ENCODE results near the gene MAML2.

Gene MAML2

GRCh38 chr11:96061730-96062129 lies 281.3 kb downstream of the MAML2 start:
- Histone ChIP-seq H3K4me1 (ENCODE audit: control insufficient read depth in 2 of 2, insufficient read depth in 2 of 2, low read length in 2 of 2) (no peaks in the 10 kb centered on the region), H3K27ac (ENCODE audit: low read depth in 2 of 2, low read length in 2 of 2) (no peak overlapping the region), H3K9ac (ENCODE audit: low read depth in 1 of 2, low read length in 2 of 2) (no peak overlapping the region), H3K36me3 (ENCODE audit: control insufficient read depth in 2 of 2, insufficient read depth in 2 of 2, low read length in 2 of 2) (peaks cover 0 to 2% of the 10 kb centered on the region in 2 donors), H3K9me3 (ENCODE audit: control insufficient read depth in 2 of 2, low read length in 2 of 2) (no peaks in the 10 kb centered on the region), H3K4me3 (ENCODE audit: low read length in 2 of 2) (no peak overlapping the region), H3K27me3 (ENCODE audit: control insufficient read depth in 2 of 2, insufficient read depth in 2 of 2, low read length in 2 of 2) (no peaks in the 10 kb centered on the region)

- Histone ChIP-seq H3K36me3 (ENCODE audit: control insufficient read depth in 2 of 2, insufficient read depth in 2 of 2, low read length in 2 of 2) (peaks cover 0 to 2% of the 10 kb centered on the region in 2 donors), H3K4me3 (ENCODE audit: low read length in 2 of 2) (no peak overlapping the region), H3K4me1 (ENCODE audit: control insufficient read depth in 2 of 2, insufficient read depth in 2 of 2, low read length in 2 of 2) (no peaks in the 10 kb centered on the region), H3K27ac (ENCODE audit: low read depth in 2 of 2, low read length in 2 of 2) (no peak overlapping the region), H3K27me3 (ENCODE audit: control insufficient read depth in 2 of 2, insufficient read depth in 2 of 2, low read length in 2 of 2) (no peaks in the 10 kb centered on the region), H3K9ac (ENCODE audit: low read depth in 1 of 2, low read length in 2 of 2) (no peak overlapping the region), H3K9me3 (ENCODE audit: control insufficient read depth in 2 of 2, low read length in 2 of 2) (no peaks in the 10 kb centered on the region)
Observed at GRCh38 chr11:96061069-96061468, 281.9 kb downstream of the MAML2 start.

GRCh38 chr11:96057502-96057901 lies 285.5 kb downstream of the MAML2 start:
- H3K4me1 ChIP-seq (ENCODE audit: control insufficient read depth in 2 of 2, insufficient read depth in 2 of 2, low read length in 2 of 2) = no peaks in the 10 kb centered on the region
- H3K9me3 ChIP-seq (ENCODE audit: control insufficient read depth in 2 of 2, low read length in 2 of 2) = no peaks in the 10 kb centered on the region
- H3K27me3 ChIP-seq (ENCODE audit: control insufficient read depth in 2 of 2, insufficient read depth in 2 of 2, low read length in 2 of 2) = no peaks in the 10 kb centered on the region
- H3K36me3 ChIP-seq (ENCODE audit: control insufficient read depth in 2 of 2, insufficient read depth in 2 of 2, low read length in 2 of 2) = peaks cover 0 to 2% of the 10 kb centered on the region in 2 donors
- no peak overlapping the region for H3K4me3 ChIP-seq (ENCODE audit: low read length in 2 of 2)
- no peak overlapping the region for H3K27ac ChIP-seq (ENCODE audit: low read depth in 2 of 2, low read length in 2 of 2)
- no peak overlapping the region for H3K9ac ChIP-seq (ENCODE audit: low read depth in 1 of 2, low read length in 2 of 2)

GRCh38 chr11:96056576-96056975 lies 286.4 kb downstream of the MAML2 start:
- H3K4me1 ChIP-seq (ENCODE audit: control insufficient read depth in 2 of 2, insufficient read depth in 2 of 2, low read length in 2 of 2) = no peaks in the 10 kb centered on the region
- no peaks in the 10 kb centered on the region for H3K27me3 ChIP-seq (ENCODE audit: control insufficient read depth in 2 of 2, insufficient read depth in 2 of 2, low read length in 2 of 2)
- no peaks in the 10 kb centered on the region for H3K9me3 ChIP-seq (ENCODE audit: control insufficient read depth in 2 of 2, low read length in 2 of 2)
- H3K9ac ChIP-seq (ENCODE audit: low read depth in 1 of 2, low read length in 2 of 2) = no peak overlapping the region
- no peak overlapping the region for H3K27ac ChIP-seq (ENCODE audit: low read depth in 2 of 2, low read length in 2 of 2)
- H3K36me3 ChIP-seq (ENCODE audit: control insufficient read depth in 2 of 2, insufficient read depth in 2 of 2, low read length in 2 of 2) = peaks cover 0 to 2% of the 10 kb centered on the region in 2 donors
- H3K4me3 ChIP-seq (ENCODE audit: low read length in 2 of 2) = no peak overlapping the region

GRCh38 chr11:96055706-96056387 lies 287.1 kb downstream of the MAML2 start:
- H3K9me3 ChIP-seq (ENCODE audit: control insufficient read depth in 2 of 2, low read length in 2 of 2) = no peaks in the 10 kb centered on the region
- H3K4me3 ChIP-seq (ENCODE audit: low read length in 2 of 2) = no peak overlapping the region

GRCh38 chr11:96054870-96055705 lies 287.9 kb downstream of the MAML2 start:
- Histone ChIP-seq H3K4me1 (ENCODE audit: control insufficient read depth in 2 of 2, insufficient read depth in 2 of 2, low read length in 2 of 2) (no peaks in the 10 kb centered on the region), H3K27ac (ENCODE audit: low read depth in 2 of 2, low read length in 2 of 2) (no peak overlapping the region), H3K27me3 (ENCODE audit: control insufficient read depth in 2 of 2, insufficient read depth in 2 of 2, low read length in 2 of 2) (no peaks in the 10 kb centered on the region), H3K9ac (ENCODE audit: low read depth in 1 of 2, low read length in 2 of 2) (no peak overlapping the region), H3K9me3 (ENCODE audit: control insufficient read depth in 2 of 2, low read length in 2 of 2) (no peaks in the 10 kb centered on the region), H3K4me3 (ENCODE audit: low read length in 2 of 2) (no peak overlapping the region), H3K36me3 (ENCODE audit: control insufficient read depth in 2 of 2, insufficient read depth in 2 of 2, low read length in 2 of 2) (peaks cover 0 to 2% of the 10 kb centered on the region in 2 donors)

More at GRCh38 chr11:96055706-96056387, 287.1 kb downstream of the MAML2 start:
- Histone ChIP-seq H3K9ac (ENCODE audit: low read depth in 1 of 2, low read length in 2 of 2) (no peak overlapping the region), H3K4me1 (ENCODE audit: control insufficient read depth in 2 of 2, insufficient read depth in 2 of 2, low read length in 2 of 2) (no peaks in the 10 kb centered on the region), H3K27ac (ENCODE audit: low read depth in 2 of 2, low read length in 2 of 2) (no peak overlapping the region), H3K36me3 (ENCODE audit: control insufficient read depth in 2 of 2, insufficient read depth in 2 of 2, low read length in 2 of 2) (peaks cover 0 to 2% of the 10 kb centered on the region in 2 donors), H3K27me3 (ENCODE audit: control insufficient read depth in 2 of 2, insufficient read depth in 2 of 2, low read length in 2 of 2) (no peaks in the 10 kb centered on the region)

- no peak overlapping the region for H3K27ac ChIP-seq (ENCODE audit: low read depth in 2 of 2, low read length in 2 of 2)
- H3K9ac ChIP-seq (ENCODE audit: low read depth in 1 of 2, low read length in 2 of 2) = no peak overlapping the region
- H3K4me1 ChIP-seq (ENCODE audit: control insufficient read depth in 2 of 2, insufficient read depth in 2 of 2, low read length in 2 of 2) = no peaks in the 10 kb centered on the region
- H3K36me3 ChIP-seq (ENCODE audit: control insufficient read depth in 2 of 2, insufficient read depth in 2 of 2, low read length in 2 of 2) = no peaks in the 10 kb centered on the region
- no peaks in the 10 kb centered on the region for H3K9me3 ChIP-seq (ENCODE audit: control insufficient read depth in 2 of 2, low read length in 2 of 2)
- H3K4me3 ChIP-seq (ENCODE audit: low read length in 2 of 2) = no peak overlapping the region
- H3K27me3 ChIP-seq (ENCODE audit: control insufficient read depth in 2 of 2, insufficient read depth in 2 of 2, low read length in 2 of 2) = no peaks in the 10 kb centered on the region
Observed at GRCh38 chr11:96052921-96053651, 289.9 kb downstream of the MAML2 start.

GRCh38 chr11:96051820-96052219 lies 291.2 kb downstream of the MAML2 start:
- Histone ChIP-seq H3K27me3 (ENCODE audit: control insufficient read depth in 2 of 2, insufficient read depth in 2 of 2, low read length in 2 of 2) (no peaks in the 10 kb centered on the region), H3K27ac (ENCODE audit: low read depth in 2 of 2, low read length in 2 of 2) (no peak overlapping the region), H3K9ac (ENCODE audit: low read depth in 1 of 2, low read length in 2 of 2) (no peak overlapping the region), H3K4me1 (ENCODE audit: control insufficient read depth in 2 of 2, insufficient read depth in 2 of 2, low read length in 2 of 2) (no peaks in the 10 kb centered on the region), H3K4me3 (ENCODE audit: low read length in 2 of 2) (no peak overlapping the region), H3K36me3 (ENCODE audit: control insufficient read depth in 2 of 2, insufficient read depth in 2 of 2, low read length in 2 of 2) (no peaks in the 10 kb centered on the region), H3K9me3 (ENCODE audit: control insufficient read depth in 2 of 2, low read length in 2 of 2) (no peaks in the 10 kb centered on the region)

GRCh38 chr11:96050435-96051182 lies 292.4 kb downstream of the MAML2 start:
- H3K9ac ChIP-seq (ENCODE audit: low read depth in 1 of 2, low read length in 2 of 2) = no peak overlapping the region
- H3K36me3 ChIP-seq (ENCODE audit: control insufficient read depth in 2 of 2, insufficient read depth in 2 of 2, low read length in 2 of 2) = no peaks in the 10 kb centered on the region
- H3K27ac ChIP-seq (ENCODE audit: low read depth in 2 of 2, low read length in 2 of 2) = no peak overlapping the region
- no peak overlapping the region for H3K4me3 ChIP-seq (ENCODE audit: low read length in 2 of 2)
- no peaks in the 10 kb centered on the region for H3K27me3 ChIP-seq (ENCODE audit: control insufficient read depth in 2 of 2, insufficient read depth in 2 of 2, low read length in 2 of 2)
- H3K4me1 ChIP-seq (ENCODE audit: control insufficient read depth in 2 of 2, insufficient read depth in 2 of 2, low read length in 2 of 2) = no peaks in the 10 kb centered on the region
- H3K9me3 ChIP-seq (ENCODE audit: control insufficient read depth in 2 of 2, low read length in 2 of 2) = no peaks in the 10 kb centered on the region
